Lower leg skin (tissue), 3 donors: ENCODE measurements around the gene TMEM198.

Source experiments
- CTCF ChIP-seq, 3 donors: fragments of 450-650 bp; IDR thresholded peaks; one replicate each; pipeline ENCODE4 v1.5.1; 2016; ENCODE audit warnings: antibody characterized with exemption in 3 of 3, mild to moderate bottlenecking in 3 of 3, moderate library complexity in 2 of 3
- POLR2A ChIP-seq, 2 donors: fragments of 450-650 bp; IDR thresholded peaks; one replicate each; pipeline ENCODE4 v1.6.1; 2016 to 2017; ENCODE audit warnings: antibody characterized with exemption in 2 of 2, mild to moderate bottlenecking in 1 of 2, moderate library complexity in 1 of 2

GRCh38 chr2:219578811-219579613, 35.2 kb downstream of the TMEM198 start:
- TF ChIP-seq CTCF (IDR thresholded peaks at IDR 0.05) (no peak), POLR2A (IDR thresholded peaks at IDR 0.05) (no peak)
